IgD-negative memory B cell (primary cell): ENCODE data around the gene VEPH1. TPM values are rescaled to one million over a fixed set of nuclear protein-coding genes. Genes with fewer than 3 reads are reported as not detected.

ENCODE experiments used
- H3K27ac Mint-ChIP-seq, 3 donors: one replicate each; pipeline ENCODE4 v1.8.0; 2020 to 2022; ENCODE audit warnings: mild to moderate bottlenecking in 3 of 3, mixed read lengths in 3 of 3, moderate library complexity in 1 of 3
- H3K27me3 Mint-ChIP-seq: one replicate; pipeline ENCODE4 v1.8.0; 2021; ENCODE audit warnings: mixed read lengths
- H3K36me3 Mint-ChIP-seq: one replicate; pipeline ENCODE4 v1.8.0; 2020; ENCODE audit warnings: mild to moderate bottlenecking, mixed read lengths
- H3K4me1 Mint-ChIP-seq, 3 donors: one replicate each; pipeline ENCODE4 v1.8.0; 2020 to 2022; ENCODE audit warnings: mixed read lengths in 3 of 3, mild to moderate bottlenecking in 1 of 3
- H3K4me3 Mint-ChIP-seq, 4 donors: one replicate each; pipeline ENCODE4 v1.8.0; 2020 to 2022; ENCODE audit warnings: mild to moderate bottlenecking in 4 of 4, mixed read lengths in 4 of 4, moderate library complexity in 3 of 4
- H3K9me3 Mint-ChIP-seq, 3 donors: one replicate each; pipeline ENCODE4 v1.8.0; 2020 to 2021; ENCODE audit warnings: mixed read lengths in 3 of 3, mild to moderate bottlenecking in 1 of 3
- polyA plus RNA-seq: library from polyadenylated mRNA; unstranded; fragments of 300-500 nt; fragmentation: Illumina TruSeq; gene quantifications from one replicate; pipeline ENCODE4 v1.2.3, GENCODE V29; 2021

The VEPH1 gene
- polyA plus RNA-seq, 1 donor from 2014 or later, result not detected

- H3K27ac Mint-ChIP-seq, result no peak overlapping the region
- H3K4me1 Mint-ChIP-seq, result no peaks in the 10 kb centered on the region
- no peaks in the 10 kb centered on the region for H3K36me3 Mint-ChIP-seq
- H3K9me3 Mint-ChIP-seq, result no peaks in the 10 kb centered on the region
- peaks cover 10% of the 10 kb centered on the region for H3K27me3 Mint-ChIP-seq
- H3K4me3 Mint-ChIP-seq, result no peak overlapping the region
Observed at GRCh38 chr3:157442729-157443128, 60.5 kb downstream of the VEPH1 start.

GRCh38 chr3:157441102-157441624 is 62.1 kb downstream of the VEPH1 start:
- Mint-ChIP-seq H3K27ac (no peak overlapping the region), H3K4me3 (no peak overlapping the region), H3K36me3 (no peaks in the 10 kb centered on the region), H3K4me1 (peaks cover 0 to 6% (median 3%) of the 10 kb centered on the region in 3 donors), H3K9me3 (peaks cover 0 to 2% (median 0%) of the 10 kb centered on the region in 3 donors), H3K27me3 (peaks cover 18% of the 10 kb centered on the region)

- Mint-ChIP-seq H3K36me3 (no peaks in the 10 kb centered on the region), H3K4me1 (peaks cover 0 to 6% (median 3%) of the 10 kb centered on the region in 3 donors), H3K4me3 (peak overlapping the region in 1 of 4 donors; percentile 23), H3K27ac (no peak overlapping the region), H3K9me3 (peaks cover 0 to 3% (median 0%) of the 10 kb centered on the region in 3 donors), H3K27me3 (peaks cover 20% of the 10 kb centered on the region)
Observed at GRCh38 chr3:157438194-157438730, 65.0 kb downstream of the VEPH1 start.

GRCh38 chr3:157436583-157437291 is 66.5 kb downstream of the VEPH1 start, which contains the start of gene PTX3:
Gene PTX3 (plus strand): TSS chr3:157436850. CDS start chr3:157436934, 84 bp downstream.
- H3K27ac Mint-ChIP-seq, result no peak within 1 kb of the TSS
- H3K4me1 Mint-ChIP-seq, result peaks cover 0 to 6% (median 3%) of the 10 kb centered on the region in 3 donors
- H3K4me3 Mint-ChIP-seq, result peak within 1 kb of the TSS in 2 of 4 donors; percentile 9 to 76
- no peaks in the 10 kb centered on the region for H3K36me3 Mint-ChIP-seq
- H3K27me3 Mint-ChIP-seq, result peaks cover 20% of the 10 kb centered on the region
- H3K9me3 Mint-ChIP-seq, result peaks cover 0 to 3% (median 0%) of the 10 kb centered on the region in 3 donors

- H3K4me1 Mint-ChIP-seq, result no peaks in the 10 kb centered on the region
- no peak overlapping the region for H3K27ac Mint-ChIP-seq
Observed at GRCh38 chr3:157429708-157430107, 73.5 kb downstream of the VEPH1 start.

GRCh38 chr3:157428853-157429252 is 74.4 kb downstream of the VEPH1 start:
- Mint-ChIP-seq H3K27me3 (peaks cover 2% of the 10 kb centered on the region), H3K4me3 (no peak overlapping the region), H3K9me3 (peaks cover 2 to 11% (median 8%) of the 10 kb centered on the region in 3 donors), H3K27ac (no peak overlapping the region), H3K4me1 (no peaks in the 10 kb centered on the region), H3K36me3 (peaks cover 2% of the 10 kb centered on the region)

More at GRCh38 chr3:157429708-157430107, 73.5 kb downstream of the VEPH1 start:
- H3K36me3 Mint-ChIP-seq, result peaks cover 2% of the 10 kb centered on the region
- H3K27me3 Mint-ChIP-seq, result peaks cover 4% of the 10 kb centered on the region
- H3K4me3 Mint-ChIP-seq, result no peak overlapping the region
- H3K9me3 Mint-ChIP-seq, result peaks cover under 1 to 9% (median 8%) of the 10 kb centered on the region in 3 donors

GRCh38 chr3:157427901-157428300 is 75.3 kb downstream of the VEPH1 start:
- H3K4me3 Mint-ChIP-seq, result no peak overlapping the region
- H3K36me3 Mint-ChIP-seq, result peaks cover 2% of the 10 kb centered on the region
- no peak overlapping the region for H3K27ac Mint-ChIP-seq
- peaks cover 2 to 11% (median 8%) of the 10 kb centered on the region in 3 donors for H3K9me3 Mint-ChIP-seq
- peaks cover 2% of the 10 kb centered on the region for H3K27me3 Mint-ChIP-seq
- H3K4me1 Mint-ChIP-seq, result no peaks in the 10 kb centered on the region

GRCh38 chr3:157423337-157423736 is 79.9 kb downstream of the VEPH1 start:
- no peak overlapping the region for H3K4me3 Mint-ChIP-seq
- H3K27ac Mint-ChIP-seq, result no peak overlapping the region
- no peaks in the 10 kb centered on the region for H3K4me1 Mint-ChIP-seq
- H3K36me3 Mint-ChIP-seq, result peaks cover 2% of the 10 kb centered on the region
- H3K9me3 Mint-ChIP-seq, result peaks cover 4 to 17% (median 8%) of the 10 kb centered on the region in 3 donors
- H3K27me3 Mint-ChIP-seq, result no peaks in the 10 kb centered on the region

GRCh38 chr3:157420606-157421130 is 82.5 kb downstream of the VEPH1 start:
- no peak overlapping the region for H3K27ac Mint-ChIP-seq
- H3K36me3 Mint-ChIP-seq, result peaks cover 4% of the 10 kb centered on the region
- H3K4me3 Mint-ChIP-seq, result no peak overlapping the region
- peaks cover 3% of the 10 kb centered on the region for H3K27me3 Mint-ChIP-seq
- H3K4me1 Mint-ChIP-seq, result no peaks in the 10 kb centered on the region
- H3K9me3 Mint-ChIP-seq, result peaks cover 2 to 12% (median 4%) of the 10 kb centered on the region in 3 donors

- peaks cover 4% of the 10 kb centered on the region for H3K36me3 Mint-ChIP-seq
- H3K27ac Mint-ChIP-seq, result no peak overlapping the region
- H3K9me3 Mint-ChIP-seq, result peaks cover 0 to 6% (median 2%) of the 10 kb centered on the region in 3 donors
- H3K4me3 Mint-ChIP-seq, result no peak overlapping the region
- peaks cover 5% of the 10 kb centered on the region for H3K27me3 Mint-ChIP-seq
- H3K4me1 Mint-ChIP-seq, result no peaks in the 10 kb centered on the region
Observed at GRCh38 chr3:157418104-157418503, 85.1 kb downstream of the VEPH1 start.

- no peaks in the 10 kb centered on the region for H3K4me1 Mint-ChIP-seq
- H3K27ac Mint-ChIP-seq, result no peak overlapping the region
- no peak overlapping the region for H3K4me3 Mint-ChIP-seq
- peaks cover 2% of the 10 kb centered on the region for H3K36me3 Mint-ChIP-seq
- peaks cover 5% of the 10 kb centered on the region for H3K27me3 Mint-ChIP-seq
- H3K9me3 Mint-ChIP-seq, result peaks cover 0 to 2% (median 0%) of the 10 kb centered on the region in 3 donors
Observed at GRCh38 chr3:157417247-157417646, 86.0 kb downstream of the VEPH1 start.

GRCh38 chr3:157416347-157417087 is 86.7 kb downstream of the VEPH1 start:
- no peak overlapping the region for H3K4me3 Mint-ChIP-seq
- peaks cover 0 to 2% (median 0%) of the 10 kb centered on the region in 3 donors for H3K9me3 Mint-ChIP-seq
- no peaks in the 10 kb centered on the region for H3K4me1 Mint-ChIP-seq
- H3K36me3 Mint-ChIP-seq, result peaks cover 2% of the 10 kb centered on the region
- no peak overlapping the region for H3K27ac Mint-ChIP-seq
- peaks cover 5% of the 10 kb centered on the region for H3K27me3 Mint-ChIP-seq

- H3K9me3 Mint-ChIP-seq, result peaks cover 0 to 2% (median 0%) of the 10 kb centered on the region in 3 donors
- peaks cover 5% of the 10 kb centered on the region for H3K27me3 Mint-ChIP-seq
- H3K4me1 Mint-ChIP-seq, result no peaks in the 10 kb centered on the region
- H3K27ac Mint-ChIP-seq, result no peak overlapping the region
- H3K4me3 Mint-ChIP-seq, result no peak overlapping the region
- H3K36me3 Mint-ChIP-seq, result peaks cover 2% of the 10 kb centered on the region
Observed at GRCh38 chr3:157414861-157415260, 88.4 kb downstream of the VEPH1 start.

GRCh38 chr3:157412323-157412855 is 90.8 kb downstream of the VEPH1 start:
- Mint-ChIP-seq H3K9me3 (peaks cover 0 to 2% (median 0%) of the 10 kb centered on the region in 3 donors), H3K36me3 (peaks cover 2% of the 10 kb centered on the region), H3K27ac (no peak overlapping the region), H3K4me3 (no peak overlapping the region), H3K27me3 (peaks cover 7% of the 10 kb centered on the region), H3K4me1 (no peaks in the 10 kb centered on the region)
